Nucleus accumbens (tissue), 56 donors: ENCODE results near the gene ADRB1.

Experiments
- DNase-seq, 56 donors: peaks; one replicate each; lab custom pipeline; 2025; lab: John Stamatoyannopoulos, UW

Gene ADRB1

GRCh38 chr10:114051714-114052113, 8.0 kb downstream of the ADRB1 start:
- DNase-seq: no peak

GRCh38 chr10:114052255-114052654, 8.6 kb downstream of the ADRB1 start:
- no peak for DNase-seq

GRCh38 chr10:114053946-114054345, 10.3 kb downstream of the ADRB1 start:
- DNase-seq: no peak

GRCh38 chr10:114057855-114058254, 14.2 kb downstream of the ADRB1 start:
- DNase-seq: no peak

- DNase-seq: no peak
These were observed 14.6 kb downstream of the ADRB1 start for GRCh38 chr10:114058297-114058696.

- DNase-seq: no peak
These were observed 15.9 kb downstream of the ADRB1 start for GRCh38 chr10:114059561-114059960.

GRCh38 chr10:114060456-114060855, 16.8 kb downstream of the ADRB1 start:
- no peak for DNase-seq

- no peak for DNase-seq
These were observed 17.5 kb downstream of the ADRB1 start for GRCh38 chr10:114061148-114061547.

GRCh38 chr10:114061789-114062188, 18.1 kb downstream of the ADRB1 start:
- DNase-seq: no peak

- peak in 4 of 56 donors; percentile 8 to 20 (median 12) for DNase-seq
These were observed 20.7 kb downstream of the ADRB1 start for GRCh38 chr10:114064151-114065048.

- no peak for DNase-seq
These were observed 21.4 kb downstream of the ADRB1 start for GRCh38 chr10:114065049-114065435.

- no peak for DNase-seq
These were observed 24.5 kb downstream of the ADRB1 start for GRCh38 chr10:114068054-114068707.

- DNase-seq: no peak
These were observed 27.0 kb downstream of the ADRB1 start for GRCh38 chr10:114070710-114071109.

- DNase-seq: no peak
These were observed 27.5 kb downstream of the ADRB1 start for GRCh38 chr10:114071178-114071577.

- no peak for DNase-seq
These were observed 29.9 kb downstream of the ADRB1 start for GRCh38 chr10:114073395-114074186.

- DNase-seq: no peak
These were observed 31.4 kb downstream of the ADRB1 start for GRCh38 chr10:114075093-114075492.

- DNase-seq: no peak
These were observed 33.7 kb downstream of the ADRB1 start for GRCh38 chr10:114077347-114077746.

- DNase-seq: no peak
These were observed 34.2 kb downstream of the ADRB1 start for GRCh38 chr10:114077815-114078219.

GRCh38 chr10:114078346-114078745, 34.7 kb downstream of the ADRB1 start:
- DNase-seq: no peak

GRCh38 chr10:114079421-114079820, 35.8 kb downstream of the ADRB1 start:
- DNase-seq: no peak
